Naive thymus-derived CD8-positive, alpha-beta T cell (primary cell): ENCODE results near the gene HEG1. TPM values are rescaled to one million over a fixed set of nuclear protein-coding genes. Genes with fewer than 3 reads are reported as not detected.
A peak's percentile ranks its signal among the peaks of the same experiment; 100 is the strongest.
"Not testable (repeated sequence)": the region's sequence is repeated elsewhere in the genome, so short reads cannot be mapped to it uniquely, and the experiment has no call there.

Source experiments
- ATAC-seq, 2 donors: fragments of 150-1000 bp; cut with Tn5 transposase in 1 of 2; sonication (Bioruptor Pico), chemical (Tn5 transposase) in 1 of 2; 1 replicate in 1 of 2; 2 replicates in 1 of 2; pipeline ENCODE4 v1.10.0; 2021; ENCODE audit warnings: mild to moderate bottlenecking in 2 of 2, moderate library complexity in 2 of 2
- POLR2A ChIA-PET: fragments of 350-600 bp; sonication (Branson Sonifier 250); formaldehyde crosslinking; loops from one replicate; lab custom pipeline; 2021; ENCODE audit warnings: antibody characterized with exemption; lab: Charles Lee
- DNase-seq, 10 donors: peaks; one replicate each; pipeline versions ENCODE4 v3.0.0 to v3.0.0-alpha.2; 2020 to 2022
- H3K27ac Mint-ChIP-seq, 10 donors: one replicate each; pipeline ENCODE4 v1.8.0; 2020 to 2022; ENCODE audit warnings: mild to moderate bottlenecking in 10 of 10, mixed read lengths in 10 of 10, moderate library complexity in 4 of 10, inconsistent platforms in 1 of 10
- H3K27me3 Mint-ChIP-seq, 5 donors: one replicate each; pipeline ENCODE4 v1.8.0; 2021 to 2022; ENCODE audit warnings: mixed read lengths in 5 of 5
- H3K36me3 Mint-ChIP-seq, 3 donors: one replicate each; pipeline ENCODE4 v1.8.0; 2020 to 2022; ENCODE audit warnings: mixed read lengths in 3 of 3, mild to moderate bottlenecking in 2 of 3, inconsistent platforms in 1 of 3
- H3K4me1 Mint-ChIP-seq, 4 donors: one replicate each; pipeline ENCODE4 v1.8.0; 2021 to 2022; ENCODE audit warnings: mixed read lengths in 4 of 4
- H3K4me3 Mint-ChIP-seq, 10 donors: one replicate each; pipeline ENCODE4 v1.8.0; 2020 to 2022; ENCODE audit warnings: mild to moderate bottlenecking in 10 of 10, mixed read lengths in 10 of 10, moderate library complexity in 6 of 10, inconsistent platforms in 1 of 10
- H3K9me3 Mint-ChIP-seq, 9 donors: one replicate each; pipeline ENCODE4 v1.8.0; 2020 to 2022; ENCODE audit warnings: mixed read lengths in 9 of 9, mild to moderate bottlenecking in 3 of 9, inconsistent platforms in 1 of 9, moderate library complexity in 1 of 9
- polyA plus RNA-seq, 3 donors: library from polyadenylated mRNA; unstranded; fragments of 300-500 nt; fragmentation: Illumina TruSeq; gene quantifications; one replicate each; pipeline ENCODE4 v1.2.3, GENCODE V29; 2021
- total RNA-seq, 8 experiments: library from RNA in 2 of 8; stranded (reverse) in 2 of 8; gene quantifications; one replicate each; pipeline ENCODE4 v1.2.3 and lab custom pipeline; 2021 to 2026

HEG1 gene
- total and polyA plus RNA-seq, 5 experiments from 2014 or later: 1.5 to 10.3 (median 2.3) TPM

- peak overlapping the region in 4 of 10 donors; percentile 7 to 51 (median 20) for H3K27ac Mint-ChIP-seq
- no peak for ATAC-seq
- DNase-seq: no peak
- peaks cover 7 to 63% (median 26%) of the 10 kb centered on the region in 3 donors for H3K36me3 Mint-ChIP-seq
- H3K4me3 Mint-ChIP-seq: no peak overlapping the region
- H3K27me3 Mint-ChIP-seq: no peaks in the 10 kb centered on the region
- POLR2A ChIA-PET: no interaction called here
- peaks cover 0 to 2% (median 0%) of the 10 kb centered on the region in 4 donors for H3K4me1 Mint-ChIP-seq
- no peaks in the 10 kb centered on the region for H3K9me3 Mint-ChIP-seq
Measured at GRCh38 chr3:124969963-124970722, 85.7 kb downstream of the HEG1 start.

GRCh38 chr3:124969190-124969589 is 86.6 kb downstream of the HEG1 start:
- peaks cover 7 to 55% (median 26%) of the 10 kb centered on the region in 3 donors for H3K36me3 Mint-ChIP-seq
- POLR2A ChIA-PET: no interaction called here
- no peak overlapping the region for H3K4me3 Mint-ChIP-seq

GRCh38 chr3:124967964-124968363 is 87.8 kb downstream of the HEG1 start:
- Mint-ChIP-seq H3K27ac (no peak overlapping the region), H3K9me3 (no peaks in the 10 kb centered on the region), H3K36me3 (peaks cover 7 to 44% (median 18%) of the 10 kb centered on the region in 3 donors), H3K4me1 (peaks cover 0 to 2% (median 0%) of the 10 kb centered on the region in 4 donors), H3K4me3 (no peak overlapping the region), H3K27me3 (no peaks in the 10 kb centered on the region)
- no peak for ATAC-seq
- no peak for DNase-seq
- POLR2A ChIA-PET: no interaction called here

More at GRCh38 chr3:124969190-124969589, 86.6 kb downstream of the HEG1 start:
- DNase-seq: no peak
- no peaks in the 10 kb centered on the region for H3K27me3 Mint-ChIP-seq
- H3K4me1 Mint-ChIP-seq: peaks cover 0 to 2% (median 0%) of the 10 kb centered on the region in 4 donors
- H3K9me3 Mint-ChIP-seq: no peaks in the 10 kb centered on the region
- no peak for ATAC-seq
- peak overlapping the region in 1 of 10 donors; percentile 24 for H3K27ac Mint-ChIP-seq

- Mint-ChIP-seq H3K4me3 (no peak overlapping the region), H3K9me3 (no peaks in the 10 kb centered on the region), H3K4me1 (peaks cover 0 to 2% (median 0%) of the 10 kb centered on the region in 4 donors), H3K27me3 (no peaks in the 10 kb centered on the region), H3K36me3 (peaks cover 7 to 33% (median 15%) of the 10 kb centered on the region in 3 donors), H3K27ac (no peak overlapping the region)
- POLR2A ChIA-PET: no interaction called here
- DNase-seq (no peak), ATAC-seq (no peak)
Measured at GRCh38 chr3:124966521-124967445, 89.0 kb downstream of the HEG1 start.

- Mint-ChIP-seq H3K4me1 (peaks cover 0 to 2% (median 0%) of the 10 kb centered on the region in 4 donors), H3K36me3 (peaks cover 4 to 21% (median 10%) of the 10 kb centered on the region in 3 donors), H3K27me3 (no peaks in the 10 kb centered on the region), H3K9me3 (no peaks in the 10 kb centered on the region), H3K27ac (peak overlapping the region in 1 of 10 donors; percentile 50), H3K4me3 (no peak overlapping the region)
- POLR2A ChIA-PET: no interaction called here
- no peak for ATAC-seq
- DNase-seq: no peak
Measured at GRCh38 chr3:124965413-124965812, 90.4 kb downstream of the HEG1 start.

- peaks cover 0 to 11% (median 4%) of the 10 kb centered on the region in 3 donors for H3K36me3 Mint-ChIP-seq
- H3K27me3 Mint-ChIP-seq: no peaks in the 10 kb centered on the region
- H3K4me3 Mint-ChIP-seq: no peak overlapping the region
- ATAC-seq (no peak), DNase-seq (no peak)
- peaks cover 0 to 2% (median under 1%) of the 10 kb centered on the region in 4 donors for H3K4me1 Mint-ChIP-seq
- POLR2A ChIA-PET: no interaction called here
- H3K27ac Mint-ChIP-seq: no peak overlapping the region
- no peaks in the 10 kb centered on the region for H3K9me3 Mint-ChIP-seq
Measured at GRCh38 chr3:124964387-124964786, 91.4 kb downstream of the HEG1 start.

- no peaks in the 10 kb centered on the region for H3K27me3 Mint-ChIP-seq
- H3K9me3 Mint-ChIP-seq: no peaks in the 10 kb centered on the region
- ATAC-seq (no peak), DNase-seq (no peak)
- POLR2A ChIA-PET: no interaction called here
- H3K27ac Mint-ChIP-seq: no peak overlapping the region
- H3K4me1 Mint-ChIP-seq: peaks cover 0 to 2% (median under 1%) of the 10 kb centered on the region in 4 donors
- H3K36me3 Mint-ChIP-seq: peaks cover 0 to 5% (median 3%) of the 10 kb centered on the region in 3 donors
- no peak overlapping the region for H3K4me3 Mint-ChIP-seq
Measured at GRCh38 chr3:124963755-124964154, 92.0 kb downstream of the HEG1 start.

- ATAC-seq (no peak), DNase-seq (no peak)
- Mint-ChIP-seq H3K27ac (no peak overlapping the region), H3K9me3 (no peaks in the 10 kb centered on the region), H3K4me3 (no peak overlapping the region), H3K27me3 (no peaks in the 10 kb centered on the region), H3K36me3 (no peaks in the 10 kb centered on the region), H3K4me1 (peaks cover 0 to 2% (median under 1%) of the 10 kb centered on the region in 4 donors)
- POLR2A ChIA-PET: no interaction called here
Measured at GRCh38 chr3:124962403-124962940, 93.3 kb downstream of the HEG1 start.

GRCh38 chr3:124960698-124961097 is 95.1 kb downstream of the HEG1 start:
- Mint-ChIP-seq H3K9me3 (peaks cover 0 to 4% (median 0%) of the 10 kb centered on the region in 9 donors), H3K4me1 (peaks cover 0 to 1% (median 0%) of the 10 kb centered on the region in 4 donors), H3K36me3 (peaks cover 0 to 2% (median 0%) of the 10 kb centered on the region in 3 donors), H3K27me3 (peaks cover 0 to 5% (median 3%) of the 10 kb centered on the region in 5 donors), H3K4me3 (no peak overlapping the region), H3K27ac (no peak overlapping the region)
- no peak for DNase-seq
- POLR2A ChIA-PET: no interaction called here
- ATAC-seq: no peak

GRCh38 chr3:124960105-124960504 is 95.7 kb downstream of the HEG1 start:
- ATAC-seq (no peak), DNase-seq (no peak)
- Mint-ChIP-seq H3K27me3 (peaks cover 0 to 5% (median 3%) of the 10 kb centered on the region in 5 donors), H3K4me3 (no peak overlapping the region), H3K27ac (no peak overlapping the region), H3K4me1 (peaks cover 0 to 1% (median 0%) of the 10 kb centered on the region in 4 donors), H3K9me3 (peaks cover 0 to 5% (median 0%) of the 10 kb centered on the region in 9 donors), H3K36me3 (peaks cover 0 to 2% (median 0%) of the 10 kb centered on the region in 3 donors)
- POLR2A ChIA-PET: no interaction called here

GRCh38 chr3:124957951-124958350 is 97.8 kb downstream of the HEG1 start:
- not testable (repeated sequence) for H3K27me3 Mint-ChIP-seq, DNase-seq

GRCh38 chr3:124952282-124952855 is 103.4 kb downstream of the HEG1 start:
- Mint-ChIP-seq H3K27me3 (peaks cover 0 to 5% (median 3%) of the 10 kb centered on the region in 5 donors), H3K9me3 (peaks cover 0 to 6% (median 0%) of the 10 kb centered on the region in 9 donors), H3K4me3 (no peak overlapping the region), H3K27ac (no peak overlapping the region), H3K4me1 (no peaks in the 10 kb centered on the region), H3K36me3 (peaks cover 0 to 2% (median 0%) of the 10 kb centered on the region in 3 donors)
- POLR2A ChIA-PET: no interaction called here
- no peak for DNase-seq
- no peak for ATAC-seq

More at GRCh38 chr3:124957951-124958350, 97.8 kb downstream of the HEG1 start:
- H3K4me1 Mint-ChIP-seq, H3K27ac Mint-ChIP-seq, POLR2A ChIA-PET, H3K4me3 Mint-ChIP-seq, H3K9me3 Mint-ChIP-seq, H3K36me3 Mint-ChIP-seq, ATAC-seq: not testable (repeated sequence)
